PFSK-1 (cell line): ENCODE data around the gene GIMD1.

Experiments
- FOXP2 ChIP-seq: optimal IDR thresholded peaks from 2 replicates; pipeline ENCODE3; 2011; ENCODE audit warnings: borderline replicate concordance, control low read depth, inconsistent platforms; ENCODE audit not compliant: insufficient read depth; ENCODE audit errors: extremely low read length, extremely low read depth
- POLR2AphosphoS5 ChIP-seq: IDR thresholded peaks from 2 replicates; pipeline ENCODE4 v1.6.1; 2012; ENCODE audit warnings: low read depth, mild to moderate bottlenecking, control low read depth, low read length, moderate library complexity
- REST ChIP-seq, 2 experiments: IDR thresholded peaks; 2 replicates each; pipeline versions ENCODE4 v1.6.1 to v1.8.0; 2011 to 2012; ENCODE audit warnings: low read depth in 2 of 2, low read length in 2 of 2, control low read depth in 1 of 2, inconsistent platforms in 1 of 2, mild to moderate bottlenecking in 1 of 2, moderate library complexity in 1 of 2; ENCODE audit not compliant: insufficient read depth in 1 of 2
- SIN3A ChIP-seq: IDR thresholded peaks from 2 replicates; pipeline ENCODE4 v1.6.1; 2012; ENCODE audit warnings: mild to moderate bottlenecking, low read length, moderate library complexity, borderline replicate concordance; ENCODE audit not compliant: insufficient read depth
- TAF1 ChIP-seq: IDR thresholded peaks from 2 replicates; pipeline ENCODE4 v1.6.1; 2012; ENCODE audit warnings: low read length, control low read depth, borderline replicate concordance; ENCODE audit not compliant: insufficient read depth

GIMD1 gene

GRCh38 chr4:106369456-106370060 lies 980 bp upstream of the GIMD1 start:
- TF ChIP-seq SIN3A (no peak), FOXP2 (no peak), POLR2AphosphoS5 (no peak), REST (IDR thresholded peaks at IDR 0.05; ENCODE audit: insufficient read depth in 1 of 2, low read depth in 2 of 2, low read length in 2 of 2) (no peak), TAF1 (no peak)

- no peak for TF ChIP-seq FOXP2
- no peak for TF ChIP-seq SIN3A
- TF ChIP-seq REST (IDR thresholded peaks at IDR 0.05; ENCODE audit: insufficient read depth in 1 of 2, low read depth in 2 of 2, low read length in 2 of 2) = no peak
- no peak for TF ChIP-seq POLR2AphosphoS5
- no peak for TF ChIP-seq TAF1
Observed at GRCh38 chr4:106367072-106367471, 1.5 kb downstream of the GIMD1 start.

GRCh38 chr4:106366026-106366425 lies 2.6 kb downstream of the GIMD1 start:
- TF ChIP-seq TAF1 (no peak), FOXP2 (no peak), SIN3A (no peak), POLR2AphosphoS5 (no peak), REST (IDR thresholded peaks at IDR 0.05; ENCODE audit: insufficient read depth in 1 of 2, low read depth in 2 of 2, low read length in 2 of 2) (no peak)

GRCh38 chr4:106365613-106366012 lies 3.0 kb downstream of the GIMD1 start:
- TF ChIP-seq REST (IDR thresholded peaks at IDR 0.05; ENCODE audit: insufficient read depth in 1 of 2, low read depth in 2 of 2, low read length in 2 of 2) (no peak), POLR2AphosphoS5 (no peak), TAF1 (no peak), SIN3A (no peak), FOXP2 (no peak)

- TF ChIP-seq FOXP2 (no peak), REST (IDR thresholded peaks at IDR 0.05; ENCODE audit: insufficient read depth in 1 of 2, low read depth in 2 of 2, low read length in 2 of 2) (no peak), POLR2AphosphoS5 (no peak), TAF1 (no peak), SIN3A (no peak)
Observed at GRCh38 chr4:106364282-106364681, 4.3 kb downstream of the GIMD1 start.
